Transverse colon (tissue), 4 donors: Measurements from ENCODE around the gene GJA5.

ENCODE experiments used
- EP300 ChIP-seq: sonication (generic); formaldehyde crosslinking; IDR thresholded peaks from one replicate; pipeline ENCODE4 v1.6.1; 2017; ENCODE audit warnings: antibody characterized with exemption, low read depth
- POLR2A ChIP-seq: fragments of 450-650 bp; IDR thresholded peaks from one replicate; pipeline ENCODE4 v1.6.1; 2016; ENCODE audit warnings: antibody characterized with exemption, mild to moderate bottlenecking, moderate library complexity
- POLR2AphosphoS5 ChIP-seq, 3 donors: sonication (generic); formaldehyde crosslinking; IDR thresholded peaks; one replicate each; pipeline ENCODE4 v1.6.1; 2016; ENCODE audit warnings: antibody characterized with exemption in 3 of 3
- TF ChIP-seq, protein P1 (sequence below), 5 experiments: fragments of 200-600 bp in 3 of 5; fragments of 450-650 bp in 2 of 5; sonication (generic) in 3 of 5; IDR thresholded peaks; 1 replicate in 2 of 5; 2 replicates in 3 of 5; pipeline ENCODE4 v1.5.1; 2016 to 2017; ENCODE audit warnings: antibody characterized with exemption in 5 of 5, inconsistent platforms in 3 of 5, mild to moderate bottlenecking in 2 of 5, moderate library complexity in 1 of 5

DNA sequence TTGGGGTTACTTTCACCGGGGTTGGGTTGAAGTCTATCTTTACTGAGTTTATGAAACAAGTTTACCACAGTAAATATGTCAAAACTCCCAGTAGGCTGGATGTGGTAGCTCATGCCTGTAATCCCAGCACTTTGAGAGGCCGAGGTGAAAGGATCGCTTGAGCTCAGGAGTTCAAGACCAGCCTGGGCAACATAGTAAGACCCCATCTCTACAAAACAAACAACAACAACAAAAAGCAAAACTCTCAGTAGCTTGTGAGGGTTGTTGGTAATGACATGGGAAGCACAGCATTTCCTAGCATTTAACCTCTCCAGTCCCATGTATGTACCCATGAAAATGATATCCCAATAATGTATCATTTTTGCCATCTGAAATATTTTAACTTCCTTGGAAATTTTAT lies 34.7 kb downstream of the GJA5 start:
- TF ChIP-seq, protein P1, sequence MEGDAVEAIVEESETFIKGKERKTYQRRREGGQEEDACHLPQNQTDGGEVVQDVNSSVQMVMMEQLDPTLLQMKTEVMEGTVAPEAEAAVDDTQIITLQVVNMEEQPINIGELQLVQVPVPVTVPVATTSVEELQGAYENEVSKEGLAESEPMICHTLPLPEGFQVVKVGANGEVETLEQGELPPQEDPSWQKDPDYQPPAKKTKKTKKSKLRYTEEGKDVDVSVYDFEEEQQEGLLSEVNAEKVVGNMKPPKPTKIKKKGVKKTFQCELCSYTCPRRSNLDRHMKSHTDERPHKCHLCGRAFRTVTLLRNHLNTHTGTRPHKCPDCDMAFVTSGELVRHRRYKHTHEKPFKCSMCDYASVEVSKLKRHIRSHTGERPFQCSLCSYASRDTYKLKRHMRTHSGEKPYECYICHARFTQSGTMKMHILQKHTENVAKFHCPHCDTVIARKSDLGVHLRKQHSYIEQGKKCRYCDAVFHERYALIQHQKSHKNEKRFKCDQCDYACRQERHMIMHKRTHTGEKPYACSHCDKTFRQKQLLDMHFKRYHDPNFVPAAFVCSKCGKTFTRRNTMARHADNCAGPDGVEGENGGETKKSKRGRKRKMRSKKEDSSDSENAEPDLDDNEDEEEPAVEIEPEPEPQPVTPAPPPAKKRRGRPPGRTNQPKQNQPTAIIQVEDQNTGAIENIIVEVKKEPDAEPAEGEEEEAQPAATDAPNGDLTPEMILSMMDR (IDR thresholded peaks at IDR 0.05): no peak
- no peak for TF ChIP-seq POLR2A
- TF ChIP-seq POLR2AphosphoS5 (IDR thresholded peaks at IDR 0.05): no peak
- no peak for TF ChIP-seq EP300
